ENCODE measurements around the gene SRSF6. TPM values are rescaled to one million over a fixed set of nuclear protein-coding genes. Genes with fewer than 3 reads are reported as not detected.
A peak's percentile ranks its signal among the peaks of the same experiment; 100 is the strongest.

The SRSF6 gene
- total RNA-seq (2014; rRNA removed) (75.7 and 77.3 TPM in 2 replicates), Bru-seq, nascent RNA (percentile 99 among the genes with signal in this experiment), BruChase-seq, experiment 1, labeled RNA remaining after a 6-hour chase (percentile 100 among the genes with signal in this experiment), BruChase-seq, experiment 2, labeled RNA remaining after a 2-hour chase (percentile 100 among the genes with signal in this experiment)
- long read RNA-seq, full-length matches to known transcripts, result 59 of 93 reads
- long read RNA-seq, partial matches to known transcripts, result 31 of 93 reads
- long read RNA-seq, other reads (novel, unspliced or antisense), result 3 of 93 reads

- intact Hi-C loops (cut with micrococcal nuclease), result loop anchor here (1.0 to 2.0 kb wide), 2 partner anchors 57 to 132 kb away; partner anchors contain the start of gene IFT52
- Histone ChIP-seq H3K79me2 (ENCODE audit: low read length) (peaks cover 51% of the 10 kb centered on the region), H3K4me3 (ENCODE audit: low read length) (peak within 1 kb of the TSS; percentile 99), H3K4me1 (ENCODE audit: insufficient read depth, low read length) (peaks cover 9% of the 10 kb centered on the region), H3F3A (ENCODE audit: low read length, unreplicated experiment) (peaks cover 5% of the 10 kb centered on the region), H3K9me3 (ENCODE audit: low read length) (no peaks in the 10 kb centered on the region), H3K4me2 (ENCODE audit: low read length) (peak within 1 kb of the TSS; percentile 87), H3K36me3 (ENCODE audit: low read depth, low read length) (peaks cover 41% of the 10 kb centered on the region), H3K27ac (ENCODE audit: low read length) (peak within 1 kb of the TSS; percentile 89), H3K9me2 (replicated peaks; ENCODE audit: low read length) (no peaks in the 10 kb centered on the region), H3K27me3 (ENCODE audit: low read length) (no peaks in the 10 kb centered on the region), H3K9ac (ENCODE audit: low read length) (peak within 1 kb of the TSS; percentile 100), H2AFZ (ENCODE audit: low read length) (peak within 1 kb of the TSS; percentile 97), H4K20me1 (ENCODE audit: low read length) (peaks cover 44% of the 10 kb centered on the region)
- ChIA-PET CTCF (interaction anchor here (0.6 kb wide), 1 partner anchor 9 kb away, joined by 3 read pairs; no protein-coding TSS in a partner anchor), POLR2A (ENCODE audit: unreplicated experiment) (interaction anchor here (0.6 to 1.5 kb wide), 8 partner anchors 9 to 273 kb away, joined by 3 to 18 read pairs (median 5); partner anchors contain the start of gene IFT52)
- no TSS peak for BruUV-seq (replicated peaks)
- TF ChIP-seq CTCF (conservative IDR thresholded peaks at IDR 0.05; ENCODE audit: low read depth, low read length), result no peak
- no peak for TF ChIP-seq EZH2 (IDR thresholded peaks at IDR 0.05; ENCODE audit: low read length, unreplicated experiment)
- TF ChIP-seq EZH2phosphoT487 (IDR thresholded peaks at IDR 0.05; ENCODE audit: borderline replicate concordance, low read length), result no peak
- ATAC-seq (peak; percentile 90), DNase-seq (peak; percentile 92)
Observed at GRCh38 chr20:43457640-43458421, at the start of gene SRSF6. TSS of gene SRSF6 (plus strand) at chr20:43457896. CDS start at chr20:43458034, 138 bp downstream.

GRCh38 chr20:43408848-43409576, 48.7 kb upstream of the SRSF6 start:
- Histone ChIP-seq H3K9me2 (replicated peaks; ENCODE audit: low read length) (no peaks in the 10 kb centered on the region), H3K79me2 (ENCODE audit: low read length) (no peaks in the 10 kb centered on the region), H3K27me3 (ENCODE audit: low read length) (peaks cover 32% of the 10 kb centered on the region), H3K9ac (ENCODE audit: low read length) (no peak overlapping the region), H3K4me2 (ENCODE audit: low read length) (peak overlapping the region; percentile 29; the same call in 1 of the 2 replicates), H3F3A (ENCODE audit: low read length, unreplicated experiment) (no peaks in the 10 kb centered on the region), H3K36me3 (ENCODE audit: low read depth, low read length) (no peaks in the 10 kb centered on the region), H3K4me1 (ENCODE audit: insufficient read depth, low read length) (no peaks in the 10 kb centered on the region), H4K20me1 (ENCODE audit: low read length) (no peaks in the 10 kb centered on the region), H3K27ac (ENCODE audit: low read length) (no peak overlapping the region), H3K4me3 (ENCODE audit: low read length) (no peak overlapping the region), H2AFZ (ENCODE audit: low read length) (peak overlapping the region; percentile 58), H3K9me3 (ENCODE audit: low read length) (no peaks in the 10 kb centered on the region)
- TF ChIP-seq CTCF (conservative IDR thresholded peaks at IDR 0.05; ENCODE audit: low read depth, low read length) (peak; percentile 95), EZH2 (IDR thresholded peaks at IDR 0.05; ENCODE audit: low read length, unreplicated experiment) (no peak)
- no TSS peak for BruUV-seq (replicated peaks)
- peak; percentile 78 for ATAC-seq
- DNase-seq, result peak; percentile 65
- ChIA-PET CTCF (interaction anchor here (0.8 to 1.1 kb wide), 2 partner anchors 11 to 19 kb away, joined by 3 to 4 read pairs; no protein-coding TSS in a partner anchor), POLR2A (ENCODE audit: unreplicated experiment) (interaction anchor here (0.6 kb wide), 1 partner anchor 9 kb away, joined by 6 read pairs; no protein-coding TSS in a partner anchor)
- intact Hi-C loops (cut with micrococcal nuclease), result loop anchor here (5.0 kb wide), 1 partner anchor 1452 kb away; no protein-coding TSS in a partner anchor
